Measurements from ENCODE around the gene FAT3. TPM values are rescaled to one million over a fixed set of nuclear protein-coding genes. Genes with fewer than 3 reads are reported as not detected.

FAT3 gene
- total RNA-seq, result not detected

- Mint-ChIP-seq H3K4me3 (no peak within 1 kb of the TSS), H3K27me3 (peaks cover 44% of the 10 kb centered on the region), H3K9me3 (peaks cover 5% of the 10 kb centered on the region), H3K36me3 (ENCODE audit: low read depth) (peaks cover 1% of the 10 kb centered on the region), H3K4me1 (ENCODE audit: low read depth) (no peaks in the 10 kb centered on the region), H3K27ac (no peak within 1 kb of the TSS)
- ATAC-seq, result no peak
- ChIA-PET POLR2A (no interaction called here), CTCF (no interaction called here)
- TF ChIP-seq CTCF (IDR thresholded peaks at IDR 0.05), result no peak
- no peak for DNase-seq
- intact Hi-C loops (cut with micrococcal nuclease), result no loop called here
These were observed at the start of gene FAT3 for GRCh38 chr11:92224407-92225124. Gene FAT3, plus strand, starts transcription at chr11:92224818. Its CDS starts 127,295 bp downstream, at chr11:92352113.

- CTCF ChIA-PET, result no interaction called here
- peaks cover 7% of the 10 kb centered on the region for H3K9me3 Mint-ChIP-seq
These were observed 45.5 kb upstream of the FAT3 start for GRCh38 chr11:92179017-92179670.

GRCh38 chr11:92180226-92180625 lies 44.4 kb upstream of the FAT3 start:
- no peak for DNase-seq
- Mint-ChIP-seq H3K4me3 (no peak overlapping the region), H3K36me3 (ENCODE audit: low read depth) (no peaks in the 10 kb centered on the region), H3K27me3 (no peaks in the 10 kb centered on the region), H3K27ac (no peak overlapping the region), H3K4me1 (ENCODE audit: low read depth) (no peaks in the 10 kb centered on the region), H3K9me3 (peaks cover 8% of the 10 kb centered on the region)
- POLR2A ChIA-PET, result no interaction called here
- CTCF ChIA-PET, result no interaction called here
- intact Hi-C loops (cut with micrococcal nuclease), result no loop called here
- ATAC-seq, result no peak
- TF ChIP-seq CTCF (IDR thresholded peaks at IDR 0.05), result no peak

More at GRCh38 chr11:92179017-92179670, 45.5 kb upstream of the FAT3 start:
- Mint-ChIP-seq H3K36me3 (ENCODE audit: low read depth) (no peaks in the 10 kb centered on the region), H3K4me1 (ENCODE audit: low read depth) (no peaks in the 10 kb centered on the region), H3K27ac (no peak overlapping the region), H3K27me3 (no peaks in the 10 kb centered on the region), H3K4me3 (no peak overlapping the region)
- TF ChIP-seq CTCF (IDR thresholded peaks at IDR 0.05), result no peak
- POLR2A ChIA-PET, result no interaction called here
- ATAC-seq (no peak), DNase-seq (no peak)
- intact Hi-C loops (cut with micrococcal nuclease), result no loop called here

GRCh38 chr11:92180664-92181251 lies 43.9 kb upstream of the FAT3 start:
- CTCF ChIA-PET, result no interaction called here

More at GRCh38 chr11:92180664-92181251, 43.9 kb upstream of the FAT3 start:
- POLR2A ChIA-PET, result no interaction called here
- intact Hi-C loops (cut with micrococcal nuclease), result no loop called here
- ATAC-seq, result no peak
- no peak overlapping the region for H3K4me3 Mint-ChIP-seq
- no peak for TF ChIP-seq CTCF (IDR thresholded peaks at IDR 0.05)
- H3K36me3 Mint-ChIP-seq (ENCODE audit: low read depth), result no peaks in the 10 kb centered on the region
- H3K27ac Mint-ChIP-seq, result no peak overlapping the region
- DNase-seq, result no peak
- H3K27me3 Mint-ChIP-seq, result no peaks in the 10 kb centered on the region
- peaks cover 8% of the 10 kb centered on the region for H3K9me3 Mint-ChIP-seq
- no peaks in the 10 kb centered on the region for H3K4me1 Mint-ChIP-seq (ENCODE audit: low read depth)

Data from activated CD8-positive, alpha-beta T cell treated with anti-CD3 and anti-CD28 coated beads for 36 hours (primary cell).